Neural cell (in vitro differentiated cells): ENCODE data around the gene OR10H5. TPM values are rescaled to one million over a fixed set of nuclear protein-coding genes. Genes with fewer than 3 reads are reported as not detected.

Experiments used
- H2AFZ ChIP-seq: fragments of 200-600, 300-800 bp; sonication (generic), shearing (Covaris generic); 2 replicates; pipeline ENCODE4 v1.6.0; 2014; ENCODE audit warnings: low read depth, mild to moderate bottlenecking, antibody characterized with exemption, low read length, moderate library complexity
- H3F3A ChIP-seq: fragments of 200-600 bp; shearing (Covaris generic); 2 replicates; pipeline ENCODE4 v1.6.1; 2016; ENCODE audit warnings: mild to moderate bottlenecking, moderate library complexity, mixed read lengths, antibody characterized with exemption, low read length; ENCODE audit not compliant: insufficient read depth, poor library complexity, severe bottlenecking
- H3K27ac ChIP-seq: fragments of 200-600, 300-800 bp; sonication (generic), shearing (Covaris generic); 2 replicates; pipeline ENCODE4 v1.5.1; 2014; ENCODE audit warnings: mild to moderate bottlenecking, low read length, moderate library complexity
- H3K27me3 ChIP-seq: fragments of 300-800, 200-600 bp; sonication (generic), shearing (Covaris generic); 2 replicates; pipeline ENCODE4 v1.6.0; 2014; ENCODE audit warnings: mild to moderate bottlenecking, low read depth, low read length, moderate library complexity; ENCODE audit not compliant: insufficient read depth
- H3K36me3 ChIP-seq: fragments of 300-800, 200-600 bp; sonication (generic), shearing (Covaris generic); 2 replicates; pipeline ENCODE4 v1.5.1; 2014; ENCODE audit warnings: mild to moderate bottlenecking, antibody characterized with exemption, low read length, moderate library complexity; ENCODE audit not compliant: insufficient read depth
- H3K4me2 ChIP-seq: fragments of 300-800, 200-600 bp; sonication (generic), shearing (Covaris generic); 2 replicates; pipeline ENCODE4 v1.6.0; 2014; ENCODE audit warnings: mild to moderate bottlenecking, low read length
- H3K4me3 ChIP-seq: fragments of 300-800, 200-600 bp; sonication (generic), shearing (Covaris generic); 2 replicates; pipeline ENCODE4 v1.5.1; 2014; ENCODE audit warnings: mild to moderate bottlenecking, low read length, moderate library complexity
- H3K79me2 ChIP-seq: fragments of 200-600 bp; shearing (Covaris generic); replicated peaks from 2 replicates; pipeline ENCODE4 v1.6.0; 2014; ENCODE audit warnings: mild to moderate bottlenecking, low read length, moderate library complexity; ENCODE audit not compliant: insufficient read depth
- H3K9ac ChIP-seq: fragments of 300-800, 200-600 bp; sonication (generic), shearing (Covaris generic); 2 replicates; pipeline ENCODE4 v1.6.1; 2016; ENCODE audit warnings: mild to moderate bottlenecking, low read length, mixed read lengths
- H3K9me2 ChIP-seq: fragments of 200-600 bp; shearing (Covaris generic); 2 replicates; pipeline ENCODE4 v1.6.1; 2016; ENCODE audit warnings: mild to moderate bottlenecking, low read length, mixed read lengths; ENCODE audit not compliant: insufficient read depth
- H3K9me3 ChIP-seq: fragments of 200-600, 300-800 bp; sonication (generic), shearing (Covaris generic); 2 replicates; pipeline ENCODE4 v1.6.1; 2016; ENCODE audit warnings: mild to moderate bottlenecking, mixed run types, low read length, moderate library complexity, mixed read lengths
- H4K20me1 ChIP-seq: fragments of 200-600 bp; shearing (Covaris generic); 2 replicates; pipeline ENCODE4 v1.6.1; 2016; ENCODE audit warnings: mild to moderate bottlenecking, mixed run types; ENCODE audit not compliant: insufficient read depth
- CTCF ChIP-seq: fragments of 450-650 bp; IDR thresholded peaks from 2 replicates; pipeline ENCODE4 v1.5.1; 2014; ENCODE audit warnings: antibody characterized with exemption, mild to moderate bottlenecking, moderate library complexity; ENCODE audit not compliant: poor library complexity, severe bottlenecking
- EP300 ChIP-seq: fragments of 450-650 bp; conservative IDR thresholded peaks from 2 replicates; pipeline ENCODE4 v1.6.1; 2014; ENCODE audit warnings: antibody characterized with exemption, mild to moderate bottlenecking, moderate library complexity; ENCODE audit not compliant: poor library complexity, severe bottlenecking
- EZH2 ChIP-seq: fragments of 200-600, 300-800 bp; shearing (Covaris generic), sonication (generic); IDR thresholded peaks from 2 replicates; pipeline ENCODE4 v1.6.1; 2014; ENCODE audit warnings: antibody characterized with exemption, low read length, borderline replicate concordance, mild to moderate bottlenecking; ENCODE audit not compliant: insufficient read depth, poor library complexity, severe bottlenecking
- MXI1 ChIP-seq: fragments of 450-650 bp; conservative IDR thresholded peaks from 2 replicates; pipeline ENCODE4 v1.6.1; 2014; ENCODE audit warnings: antibody characterized with exemption, mild to moderate bottlenecking; ENCODE audit not compliant: poor library complexity, severe bottlenecking
- POLR2AphosphoS5 ChIP-seq: IDR thresholded peaks from 2 replicates; pipeline ENCODE4 v1.6.1; 2012
- RAD21 ChIP-seq: fragments of 450-650 bp; conservative IDR thresholded peaks from 2 replicates; pipeline ENCODE4 v1.6.1; 2014; ENCODE audit warnings: antibody characterized with exemption, mild to moderate bottlenecking, moderate library complexity
- SMC3 ChIP-seq: fragments of 450-650 bp; conservative IDR thresholded peaks from 2 replicates; pipeline ENCODE4 v1.6.1; 2014; ENCODE audit warnings: antibody characterized with exemption, mild to moderate bottlenecking, moderate library complexity; ENCODE audit not compliant: poor library complexity
- TAF1 ChIP-seq: IDR thresholded peaks from 2 replicates; pipeline ENCODE4 v1.6.1; 2012; ENCODE audit warnings: low read depth
- polyA plus RNA-seq: library from polyadenylated mRNA; depleted of rRNA; stranded (reverse); fragments of >200 nt; gene quantifications from 2 replicates; pipeline ENCODE4 v1.2.3, GENCODE V29; 2014
- TF ChIP-seq, protein P1 (sequence below): IDR thresholded peaks from 2 replicates; pipeline ENCODE4 v1.6.1; 2012; ENCODE audit warnings: borderline replicate concordance

OR10H5 gene
- polyA plus RNA-seq, 1 donor from 2014 or later, result not detected

GRCh38 chr19:15758379-15758778 lies 29.1 kb upstream of the OR10H5 start:
- Histone ChIP-seq H2AFZ (no peak overlapping the region), H3K36me3 (no peaks in the 10 kb centered on the region), H4K20me1 (no peaks in the 10 kb centered on the region), H3K27ac (no peak overlapping the region), H3K9me2 (no peaks in the 10 kb centered on the region), H3K27me3 (no peaks in the 10 kb centered on the region), H3K9me3 (peaks cover under 1% of the 10 kb centered on the region), H3K9ac (no peak overlapping the region), H3K4me2 (no peak overlapping the region), H3F3A (no peaks in the 10 kb centered on the region), H3K4me3 (no peak overlapping the region), H3K79me2 (no peaks in the 10 kb centered on the region)
- TF ChIP-seq EZH2 (no peak), MXI1 (no peak), CTCF (no peak), SMC3 (no peak), POLR2AphosphoS5 (no peak), TAF1 (no peak)
- TF ChIP-seq, protein P1, sequence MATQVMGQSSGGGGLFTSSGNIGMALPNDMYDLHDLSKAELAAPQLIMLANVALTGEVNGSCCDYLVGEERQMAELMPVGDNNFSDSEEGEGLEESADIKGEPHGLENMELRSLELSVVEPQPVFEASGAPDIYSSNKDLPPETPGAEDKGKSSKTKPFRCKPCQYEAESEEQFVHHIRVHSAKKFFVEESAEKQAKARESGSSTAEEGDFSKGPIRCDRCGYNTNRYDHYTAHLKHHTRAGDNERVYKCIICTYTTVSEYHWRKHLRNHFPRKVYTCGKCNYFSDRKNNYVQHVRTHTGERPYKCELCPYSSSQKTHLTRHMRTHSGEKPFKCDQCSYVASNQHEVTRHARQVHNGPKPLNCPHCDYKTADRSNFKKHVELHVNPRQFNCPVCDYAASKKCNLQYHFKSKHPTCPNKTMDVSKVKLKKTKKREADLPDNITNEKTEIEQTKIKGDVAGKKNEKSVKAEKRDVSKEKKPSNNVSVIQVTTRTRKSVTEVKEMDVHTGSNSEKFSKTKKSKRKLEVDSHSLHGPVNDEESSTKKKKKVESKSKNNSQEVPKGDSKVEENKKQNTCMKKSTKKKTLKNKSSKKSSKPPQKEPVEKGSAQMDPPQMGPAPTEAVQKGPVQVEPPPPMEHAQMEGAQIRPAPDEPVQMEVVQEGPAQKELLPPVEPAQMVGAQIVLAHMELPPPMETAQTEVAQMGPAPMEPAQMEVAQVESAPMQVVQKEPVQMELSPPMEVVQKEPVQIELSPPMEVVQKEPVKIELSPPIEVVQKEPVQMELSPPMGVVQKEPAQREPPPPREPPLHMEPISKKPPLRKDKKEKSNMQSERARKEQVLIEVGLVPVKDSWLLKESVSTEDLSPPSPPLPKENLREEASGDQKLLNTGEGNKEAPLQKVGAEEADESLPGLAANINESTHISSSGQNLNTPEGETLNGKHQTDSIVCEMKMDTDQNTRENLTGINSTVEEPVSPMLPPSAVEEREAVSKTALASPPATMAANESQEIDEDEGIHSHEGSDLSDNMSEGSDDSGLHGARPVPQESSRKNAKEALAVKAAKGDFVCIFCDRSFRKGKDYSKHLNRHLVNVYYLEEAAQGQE, result no peak

- Histone ChIP-seq H3K27me3 (no peaks in the 10 kb centered on the region), H3K9me3 (no peaks in the 10 kb centered on the region), H2AFZ (no peak overlapping the region), H4K20me1 (no peaks in the 10 kb centered on the region), H3F3A (no peaks in the 10 kb centered on the region), H3K27ac (no peak overlapping the region), H3K4me2 (no peak overlapping the region), H3K4me3 (no peak overlapping the region), H3K79me2 (no peaks in the 10 kb centered on the region), H3K9ac (no peak overlapping the region), H3K9me2 (no peaks in the 10 kb centered on the region), H3K36me3 (no peaks in the 10 kb centered on the region)
- TF ChIP-seq TAF1 (no peak), EZH2 (no peak), POLR2AphosphoS5 (no peak), SMC3 (no peak), CTCF (no peak), RAD21 (no peak), MXI1 (no peak), EP300 (no peak)
- TF ChIP-seq, protein P1, result no peak
Observed at GRCh38 chr19:15759962-15760565, 27.4 kb upstream of the OR10H5 start.
